Keratinocyte (primary cell): Measurements from ENCODE around the gene OTOG. TPM values are rescaled to one million over a fixed set of nuclear protein-coding genes. Genes with fewer than 3 reads are reported as not detected.

Experiments
- DNase-seq: peaks from one replicate; pipeline ENCODE4 v3.0.0-alpha.2; 2011; ENCODE audit warnings: low read depth, missing footprints, low spot score
- FAIRE-seq: peaks from 2 replicates; lab custom pipeline; 2011; peaks lifted over from hg19 to GRCh38; lab: Jason Lieb, UNC
- H2AFZ ChIP-seq: 2 replicates; pipeline ENCODE4 v1.6.0; 2012; ENCODE audit warnings: low read length, control low read depth, inconsistent platforms; ENCODE audit not compliant: control insufficient read depth
- H3K27ac ChIP-seq: 2 replicates; pipeline ENCODE4 v1.5.1; 2011; ENCODE audit warnings: low read length; ENCODE audit not compliant: control insufficient read depth, insufficient read depth
- H3K27me3 ChIP-seq: 3 replicates; pipeline ENCODE4 v1.6.0; 2011; ENCODE audit warnings: low read length; ENCODE audit not compliant: control insufficient read depth, insufficient read depth; ENCODE audit errors: extremely low read depth
- H3K36me3 ChIP-seq, 2 experiments: 2 replicates in 1 of 2; 3 replicates in 1 of 2; pipeline ENCODE4 v1.5.1; 2011; ENCODE audit warnings: low read length in 2 of 2, mild to moderate bottlenecking in 1 of 2; ENCODE audit not compliant: control insufficient read depth in 2 of 2, insufficient read depth in 2 of 2; ENCODE audit errors: extremely low read depth in 1 of 2
- H3K4me1 ChIP-seq: 3 replicates; pipeline ENCODE4 v1.5.1; 2011; ENCODE audit warnings: low read length; ENCODE audit not compliant: control insufficient read depth, insufficient read depth; ENCODE audit errors: extremely low read depth
- H3K4me2 ChIP-seq: 3 replicates; pipeline ENCODE4 v1.6.0; 2011; ENCODE audit warnings: low read depth, low read length; ENCODE audit not compliant: control insufficient read depth, insufficient read depth; ENCODE audit errors: extremely low read depth
- H3K4me3 ChIP-seq, 3 experiments: fragments of 200-600 bp in 1 of 3; sonication (generic) in 1 of 3; 2 replicates in 2 of 3; 3 replicates in 1 of 3; pipeline ENCODE4 v1.5.1; 2011 to 2016; ENCODE audit warnings: low read length in 3 of 3, mild to moderate bottlenecking in 3 of 3, control low read depth in 2 of 3, inconsistent platforms in 1 of 3, low read depth in 1 of 3, mixed read lengths in 1 of 3, mixed run types in 1 of 3, moderate library complexity in 1 of 3; ENCODE audit not compliant: control insufficient read depth in 2 of 3, insufficient read depth in 2 of 3; ENCODE audit errors: extremely low read depth in 1 of 3
- H3K79me2 ChIP-seq: 2 replicates; pipeline ENCODE4 v1.6.0; 2012; ENCODE audit warnings: low read length; ENCODE audit not compliant: control insufficient read depth, insufficient read depth
- H3K9ac ChIP-seq: 3 replicates; pipeline ENCODE4 v1.6.0; 2011; ENCODE audit warnings: low read length; ENCODE audit not compliant: control insufficient read depth, insufficient read depth; ENCODE audit errors: extremely low read depth
- H3K9me1 ChIP-seq: 3 replicates; pipeline ENCODE4 v1.6.0; 2011; ENCODE audit warnings: low read length; ENCODE audit not compliant: control insufficient read depth, insufficient read depth; ENCODE audit errors: extremely low read depth
- H3K9me3 ChIP-seq: 2 replicates; pipeline ENCODE4 v1.5.1; 2012; ENCODE audit warnings: low read depth, low read length; ENCODE audit not compliant: control insufficient read depth
- H4K20me1 ChIP-seq: 3 replicates; pipeline ENCODE4 v1.6.0; 2011; ENCODE audit warnings: low read length; ENCODE audit not compliant: control insufficient read depth, insufficient read depth; ENCODE audit errors: extremely low read depth
- EZH2 ChIP-seq: IDR thresholded peaks from one replicate; pipeline ENCODE4 v1.6.1; 2012; ENCODE audit warnings: inconsistent platforms, mild to moderate bottlenecking, low read length, moderate library complexity
- dilution Hi-C: fragments of 300-500 bp; cut with MboI; formaldehyde crosslinking; loops from one replicate; pipeline ENCODE4 v1.7.0; 2020; ENCODE audit warnings: low sequenced_read_pairs; ENCODE audit not compliant: extremely low pct_ligation_motif_present
- polyA plus RNA-seq, 5 experiments: library from polyadenylated mRNA; depleted of rRNA in 3 of 5; stranded (reverse) in 3 of 5; stranded (forward) in 1 of 5; unstranded in 1 of 5; fragments of >200 nt; gene quantifications; 1 replicate in 1 of 5; 2 replicates in 3 of 5; 3 replicates in 1 of 5; pipeline versions ENCODE4 v1.2.1 to v1.2.3, GENCODE V29; 2011 to 2012; ENCODE audit warnings: missing spikeins in 2 of 5, low read depth in 1 of 5, low replicate concordance in 1 of 5
- TF ChIP-seq, protein P1 (sequence below), 3 experiments: IDR thresholded peaks in 1 of 3; conservative IDR thresholded peaks in 1 of 3; optimal IDR thresholded peaks in 1 of 3; 2 replicates in 2 of 3; 3 replicates in 1 of 3; pipeline versions ENCODE3 to v1.5.1; 2011; ENCODE audit warnings: low read length in 3 of 3, mild to moderate bottlenecking in 3 of 3, moderate library complexity in 2 of 3, control low read depth in 1 of 3, inconsistent platforms in 1 of 3; ENCODE audit not compliant: insufficient read depth in 2 of 3; ENCODE audit errors: extremely low read depth in 1 of 3

OTOG gene
- polyA plus RNA-seq, 1 donor (not counting 4 experiments of a cell fraction or from before 2014, with no cell fraction given) = not detected

DNA sequence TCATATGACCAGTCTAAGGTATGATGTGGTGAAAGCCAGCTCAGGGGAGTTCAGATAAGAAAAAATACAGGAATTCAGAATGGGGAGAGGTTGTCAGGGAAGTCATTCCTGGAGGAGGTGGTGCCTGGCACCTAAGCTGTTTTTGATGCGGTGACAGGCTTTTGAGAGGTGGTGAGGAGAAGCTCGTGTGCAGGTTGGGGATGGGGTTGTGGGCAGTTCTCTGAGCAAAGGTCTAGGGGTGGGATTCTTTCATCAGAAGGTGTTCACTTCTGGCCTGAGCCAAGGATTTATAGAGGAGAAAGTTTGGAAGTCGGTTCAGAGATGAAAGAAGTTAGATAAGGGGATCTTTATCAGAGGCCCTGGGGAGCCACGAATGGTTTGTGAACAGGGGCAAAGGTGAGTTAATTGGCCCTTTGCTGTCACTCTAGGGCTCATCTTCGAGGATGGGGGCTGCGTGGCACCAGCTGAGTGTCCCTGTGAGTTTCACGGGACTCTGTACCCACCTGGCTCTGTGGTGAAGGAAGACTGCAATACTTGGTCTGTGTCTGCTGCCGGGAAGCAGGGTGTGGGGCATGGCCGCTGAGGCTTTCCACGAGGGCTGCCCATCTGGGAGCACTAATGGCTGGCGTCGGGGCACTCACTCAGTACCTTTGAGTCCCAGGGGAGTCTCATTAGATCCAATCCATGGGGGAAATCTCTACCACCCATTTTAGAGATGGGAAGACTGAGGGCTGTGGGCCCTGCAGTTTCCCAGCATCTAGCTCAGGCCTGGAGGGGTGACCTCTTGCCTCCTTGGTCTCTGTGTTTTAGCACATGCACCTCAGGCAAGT, 13.4 kb downstream of the OTOG start:
- H4K20me1 ChIP-seq = no peaks in the 10 kb centered on the region
- H3K27ac ChIP-seq = no peak overlapping the region
- FAIRE-seq (no peak), DNase-seq (no peak)
- H2AFZ ChIP-seq = no peak overlapping the region
- dilution Hi-C loops = no loop called here
- no peaks in the 10 kb centered on the region for H3K36me3 ChIP-seq
- no peak overlapping the region for H3K4me2 ChIP-seq
- TF ChIP-seq EZH2 = no peak
- TF ChIP-seq, protein P1, sequence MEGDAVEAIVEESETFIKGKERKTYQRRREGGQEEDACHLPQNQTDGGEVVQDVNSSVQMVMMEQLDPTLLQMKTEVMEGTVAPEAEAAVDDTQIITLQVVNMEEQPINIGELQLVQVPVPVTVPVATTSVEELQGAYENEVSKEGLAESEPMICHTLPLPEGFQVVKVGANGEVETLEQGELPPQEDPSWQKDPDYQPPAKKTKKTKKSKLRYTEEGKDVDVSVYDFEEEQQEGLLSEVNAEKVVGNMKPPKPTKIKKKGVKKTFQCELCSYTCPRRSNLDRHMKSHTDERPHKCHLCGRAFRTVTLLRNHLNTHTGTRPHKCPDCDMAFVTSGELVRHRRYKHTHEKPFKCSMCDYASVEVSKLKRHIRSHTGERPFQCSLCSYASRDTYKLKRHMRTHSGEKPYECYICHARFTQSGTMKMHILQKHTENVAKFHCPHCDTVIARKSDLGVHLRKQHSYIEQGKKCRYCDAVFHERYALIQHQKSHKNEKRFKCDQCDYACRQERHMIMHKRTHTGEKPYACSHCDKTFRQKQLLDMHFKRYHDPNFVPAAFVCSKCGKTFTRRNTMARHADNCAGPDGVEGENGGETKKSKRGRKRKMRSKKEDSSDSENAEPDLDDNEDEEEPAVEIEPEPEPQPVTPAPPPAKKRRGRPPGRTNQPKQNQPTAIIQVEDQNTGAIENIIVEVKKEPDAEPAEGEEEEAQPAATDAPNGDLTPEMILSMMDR (optimal IDR thresholded peaks at IDR 0.05 in 1 of 3, IDR thresholded peaks at IDR 0.05 in 1 of 3, conservative IDR thresholded peaks at IDR 0.05 in 1 of 3; ENCODE audit: extremely low read depth in 1 of 3, insufficient read depth in 2 of 3, low read length in 3 of 3) = no peak
- peaks cover 8% of the 10 kb centered on the region for H3K27me3 ChIP-seq
- no peaks in the 10 kb centered on the region for H3K79me2 ChIP-seq
- no peaks in the 10 kb centered on the region for H3K9me1 ChIP-seq
- no peaks in the 10 kb centered on the region for H3K4me1 ChIP-seq
- no peaks in the 10 kb centered on the region for H3K9me3 ChIP-seq
- H3K4me3 ChIP-seq = no peak overlapping the region
- H3K9ac ChIP-seq = no peak overlapping the region

DNA sequence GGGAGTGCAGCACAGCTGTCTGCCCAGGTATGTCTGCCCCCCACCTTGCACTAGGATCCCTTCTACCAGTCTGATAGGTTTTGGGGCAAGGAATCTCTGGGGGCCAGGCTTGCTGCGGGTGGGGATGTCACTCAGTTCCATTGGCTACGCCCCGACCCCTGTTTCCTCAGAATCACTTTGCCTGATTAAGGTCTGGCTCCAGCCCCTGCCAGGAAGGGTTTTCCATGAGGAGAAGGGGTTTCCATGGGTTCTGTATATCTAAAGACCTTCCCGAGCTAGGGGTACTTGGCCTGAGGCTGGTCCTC, 14.0 kb downstream of the OTOG start:
- Histone ChIP-seq H3K27ac (no peak overlapping the region), H4K20me1 (no peaks in the 10 kb centered on the region), H3K4me1 (no peaks in the 10 kb centered on the region), H2AFZ (no peak overlapping the region), H3K9ac (no peak overlapping the region), H3K9me1 (no peaks in the 10 kb centered on the region), H3K79me2 (no peaks in the 10 kb centered on the region), H3K27me3 (peaks cover 8% of the 10 kb centered on the region), H3K4me3 (no peak overlapping the region), H3K36me3 (no peaks in the 10 kb centered on the region), H3K4me2 (no peak overlapping the region), H3K9me3 (no peaks in the 10 kb centered on the region)
- FAIRE-seq (no peak), DNase-seq (no peak)
- dilution Hi-C loops = no loop called here
- no peak for TF ChIP-seq EZH2
- TF ChIP-seq, protein P1 (optimal IDR thresholded peaks at IDR 0.05 in 1 of 3, IDR thresholded peaks at IDR 0.05 in 1 of 3, conservative IDR thresholded peaks at IDR 0.05 in 1 of 3; ENCODE audit: extremely low read depth in 1 of 3, insufficient read depth in 2 of 3, low read length in 3 of 3) = no peak
